Gastrocnemius medialis (tissue), 4 donors: ENCODE data around the gene PHRF1.

ENCODE experiments used
- CTCF ChIP-seq, 5 experiments: fragments of 450-650 bp in 3 of 5; fragments of 200-600 bp in 2 of 5; sonication (generic) in 2 of 5; IDR thresholded peaks in 4 of 5; conservative IDR thresholded peaks in 1 of 5; 1 replicate in 4 of 5; 2 replicates in 1 of 5; pipeline ENCODE4 v1.5.1; 2016 to 2019; ENCODE audit warnings: antibody characterized with exemption in 5 of 5, mild to moderate bottlenecking in 3 of 5, moderate library complexity in 3 of 5
- POLR2A ChIP-seq, 2 donors: fragments of 450-650 bp; IDR thresholded peaks; one replicate each; pipeline ENCODE4 v1.6.1; 2017; ENCODE audit warnings: antibody characterized with exemption in 2 of 2, mild to moderate bottlenecking in 2 of 2, moderate library complexity in 2 of 2

- no peak for TF ChIP-seq CTCF (IDR thresholded peaks at IDR 0.05 in 4 of 5, conservative IDR thresholded peaks at IDR 0.05 in 1 of 5)
- no peak for TF ChIP-seq POLR2A (IDR thresholded peaks at IDR 0.05)
These were observed 49.5 kb downstream of the PHRF1 start for GRCh38 chr11:625636-626268.
